Esophagus muscularis mucosa (tissue), 3 donors: Measurements from ENCODE around the gene SCAMP2.
A peak's percentile ranks its signal among the peaks of the same experiment; 100 is the strongest.

Source experiments
- POLR2A ChIP-seq: fragments of 450-650 bp; IDR thresholded peaks from one replicate; pipeline ENCODE4 v1.6.1; 2017; ENCODE audit warnings: antibody characterized with exemption, moderate library complexity, mild to moderate bottlenecking, low read depth
- TF ChIP-seq, protein P1 (sequence below), 3 experiments: fragments of 200-600 bp in 2 of 3; fragments of 450-650 bp in 1 of 3; sonication (generic) in 2 of 3; IDR thresholded peaks; one replicate each; pipeline ENCODE4 v1.5.1; 2017 to 2019; ENCODE audit warnings: antibody characterized with exemption in 3 of 3, mild to moderate bottlenecking in 2 of 3, moderate library complexity in 1 of 3

DNA sequence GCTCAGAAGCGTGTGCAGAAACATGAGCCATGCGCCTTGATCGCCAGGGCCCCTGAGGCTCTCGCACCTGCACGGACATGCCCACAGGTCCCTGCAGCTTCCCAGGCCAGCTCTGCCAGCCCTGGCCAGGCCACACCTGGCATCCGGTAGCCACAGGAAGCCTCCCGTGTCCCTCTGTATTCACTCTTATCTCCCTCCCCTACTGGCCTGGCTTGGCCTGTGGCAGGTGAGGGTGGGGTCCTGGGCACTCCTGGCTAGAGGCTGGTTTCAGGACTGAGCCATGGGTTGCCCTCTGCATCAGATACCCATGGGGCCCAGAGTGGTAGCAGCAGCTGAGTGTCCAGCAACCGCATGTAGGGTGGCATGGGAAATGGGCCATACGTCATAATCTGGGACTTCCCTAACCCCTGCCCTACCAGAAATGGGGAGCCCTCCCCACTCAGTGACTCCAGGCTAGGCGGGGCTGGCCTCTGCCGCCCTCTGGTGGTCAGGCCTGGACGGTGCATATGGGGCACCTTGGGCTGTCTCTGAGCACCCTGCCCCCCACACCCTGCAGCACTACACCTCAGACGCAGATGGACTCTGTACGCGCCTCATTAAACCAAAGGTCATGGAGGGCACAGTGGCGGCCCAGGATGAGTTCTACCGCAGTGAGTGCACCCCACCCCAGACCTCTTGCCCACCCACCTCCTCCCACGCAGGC lies 73.2 kb downstream of the SCAMP2 start:
- no peak for TF ChIP-seq POLR2A
- TF ChIP-seq, protein P1, sequence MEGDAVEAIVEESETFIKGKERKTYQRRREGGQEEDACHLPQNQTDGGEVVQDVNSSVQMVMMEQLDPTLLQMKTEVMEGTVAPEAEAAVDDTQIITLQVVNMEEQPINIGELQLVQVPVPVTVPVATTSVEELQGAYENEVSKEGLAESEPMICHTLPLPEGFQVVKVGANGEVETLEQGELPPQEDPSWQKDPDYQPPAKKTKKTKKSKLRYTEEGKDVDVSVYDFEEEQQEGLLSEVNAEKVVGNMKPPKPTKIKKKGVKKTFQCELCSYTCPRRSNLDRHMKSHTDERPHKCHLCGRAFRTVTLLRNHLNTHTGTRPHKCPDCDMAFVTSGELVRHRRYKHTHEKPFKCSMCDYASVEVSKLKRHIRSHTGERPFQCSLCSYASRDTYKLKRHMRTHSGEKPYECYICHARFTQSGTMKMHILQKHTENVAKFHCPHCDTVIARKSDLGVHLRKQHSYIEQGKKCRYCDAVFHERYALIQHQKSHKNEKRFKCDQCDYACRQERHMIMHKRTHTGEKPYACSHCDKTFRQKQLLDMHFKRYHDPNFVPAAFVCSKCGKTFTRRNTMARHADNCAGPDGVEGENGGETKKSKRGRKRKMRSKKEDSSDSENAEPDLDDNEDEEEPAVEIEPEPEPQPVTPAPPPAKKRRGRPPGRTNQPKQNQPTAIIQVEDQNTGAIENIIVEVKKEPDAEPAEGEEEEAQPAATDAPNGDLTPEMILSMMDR (IDR thresholded peaks at IDR 0.05): peak in 2 of 3 experiments; percentile 94 to 97
